T-helper 22 cell (primary cell): ENCODE measurements around the gene HAUS7.

ENCODE experiments used
- DNase-seq: peaks from one replicate; pipeline ENCODE4 v3.0.0-alpha.2; 2020; ENCODE audit warnings: low read depth

HAUS7 gene

DNA sequence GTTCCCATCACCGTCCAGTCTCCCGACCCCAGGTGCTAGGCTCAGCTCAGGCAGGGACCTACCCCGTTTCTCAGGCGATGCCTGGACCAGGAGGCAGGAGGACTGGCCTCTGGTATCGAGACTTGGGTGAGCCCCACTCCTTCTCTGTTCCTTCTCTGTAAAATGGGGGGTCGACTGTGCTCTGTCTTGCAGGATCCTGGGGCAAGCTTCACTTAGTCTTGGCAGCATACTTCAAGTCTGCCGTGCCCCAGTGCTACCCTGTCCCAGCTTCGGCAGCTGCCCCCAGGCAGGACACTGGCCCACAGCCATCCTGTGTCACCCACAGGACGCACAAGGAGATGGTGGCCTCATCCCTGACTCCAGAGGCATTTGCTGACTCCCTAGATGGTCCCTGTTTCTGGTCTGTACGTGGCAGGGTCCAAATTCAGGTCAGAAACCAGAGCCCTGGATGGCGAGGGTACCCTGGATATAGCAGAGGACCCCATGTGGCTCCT is 7.0 kb upstream of the HAUS7 start:
- no peak for DNase-seq

DNA sequence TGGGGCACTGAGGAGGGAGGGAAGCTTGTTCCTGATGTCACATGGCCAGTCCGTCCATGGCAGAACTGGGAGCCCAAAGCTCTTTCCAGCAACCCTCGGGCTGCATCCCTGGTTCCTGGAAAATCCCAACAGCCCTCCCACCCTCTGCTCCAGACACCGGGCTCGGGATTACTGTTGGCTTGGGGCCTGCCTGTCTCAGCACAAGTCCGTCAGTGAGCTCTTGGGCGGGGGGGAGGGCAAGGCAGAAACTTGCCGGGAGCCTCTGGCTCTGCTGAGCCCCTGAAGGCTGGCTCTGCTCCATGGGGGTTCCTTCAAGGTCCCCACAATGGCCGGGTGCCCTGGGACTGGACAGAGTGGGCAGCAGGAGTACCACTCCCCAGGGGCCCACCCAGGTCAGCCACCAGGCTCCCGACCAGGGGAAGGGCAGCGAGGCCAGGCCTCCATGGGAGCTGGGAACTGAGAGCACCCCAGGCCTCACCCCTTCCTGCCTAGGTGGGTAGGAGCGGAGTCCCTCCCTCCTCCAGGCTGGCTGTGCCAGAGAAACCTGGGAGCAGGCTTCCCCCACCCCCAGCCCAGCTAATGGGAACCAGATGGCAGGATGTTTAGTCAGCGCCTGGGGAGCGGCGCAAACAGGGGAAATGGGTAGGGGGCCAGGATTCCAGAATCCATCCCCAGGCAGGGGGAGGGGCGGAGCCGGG is 6.4 kb upstream of the HAUS7 start:
- no peak for DNase-seq

DNA sequence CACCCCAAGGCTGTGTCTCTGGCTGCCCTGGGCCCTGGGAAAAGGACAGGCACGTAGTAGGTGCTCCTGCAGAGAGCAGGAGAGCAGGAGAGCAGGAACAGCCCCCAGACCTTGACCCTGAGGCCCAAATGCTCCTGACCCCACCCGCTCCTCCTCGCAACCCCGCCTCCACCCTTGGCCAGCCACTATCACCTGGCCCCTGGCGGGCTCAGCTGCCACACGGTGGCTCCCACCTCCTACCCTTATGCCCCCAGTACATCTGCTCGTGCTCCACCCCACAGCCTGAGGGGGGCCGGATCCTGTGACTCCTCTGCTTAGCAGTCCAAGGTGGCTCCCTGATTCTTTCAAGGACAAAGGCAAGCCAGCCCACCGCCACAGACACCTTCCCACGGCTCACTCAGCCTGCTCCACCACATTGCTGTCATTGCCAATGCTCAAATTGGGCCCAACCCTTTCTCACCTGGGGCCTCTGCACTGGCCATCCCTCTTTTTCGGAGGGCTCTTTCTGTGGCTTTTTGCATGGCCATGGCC is 5.4 kb upstream of the HAUS7 start:
- no peak for DNase-seq

DNA sequence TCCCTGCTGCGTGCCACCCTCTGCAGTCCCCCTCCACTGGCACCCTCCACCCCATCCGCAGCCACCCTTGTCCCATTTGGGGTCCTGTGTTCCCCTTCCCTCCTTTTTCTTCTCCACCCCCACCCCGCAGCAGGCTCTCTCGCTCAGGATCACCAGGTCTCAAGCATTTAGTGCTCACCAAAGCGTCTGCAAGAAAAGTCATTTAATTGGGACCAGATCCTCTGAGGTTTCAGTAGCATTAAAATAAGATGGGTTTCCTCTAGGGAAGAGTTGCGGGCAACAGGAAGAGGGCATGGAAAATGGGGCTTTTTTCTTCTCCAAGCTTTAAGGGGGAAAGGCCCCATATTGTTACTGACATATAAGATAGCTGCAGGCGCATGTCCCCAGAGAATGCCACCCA is 4.9 kb upstream of the HAUS7 start:
- no peak for DNase-seq

GRCh38 chrX:153474718-153475117 is 4.3 kb upstream of the HAUS7 start:
- peak; percentile 26 for DNase-seq

GRCh38 chrX:153474266-153474665 is 3.9 kb upstream of the HAUS7 start:
- no peak for DNase-seq

GRCh38 chrX:153473126-153473525 is 2.8 kb upstream of the HAUS7 start:
- DNase-seq, result no peak

DNA sequence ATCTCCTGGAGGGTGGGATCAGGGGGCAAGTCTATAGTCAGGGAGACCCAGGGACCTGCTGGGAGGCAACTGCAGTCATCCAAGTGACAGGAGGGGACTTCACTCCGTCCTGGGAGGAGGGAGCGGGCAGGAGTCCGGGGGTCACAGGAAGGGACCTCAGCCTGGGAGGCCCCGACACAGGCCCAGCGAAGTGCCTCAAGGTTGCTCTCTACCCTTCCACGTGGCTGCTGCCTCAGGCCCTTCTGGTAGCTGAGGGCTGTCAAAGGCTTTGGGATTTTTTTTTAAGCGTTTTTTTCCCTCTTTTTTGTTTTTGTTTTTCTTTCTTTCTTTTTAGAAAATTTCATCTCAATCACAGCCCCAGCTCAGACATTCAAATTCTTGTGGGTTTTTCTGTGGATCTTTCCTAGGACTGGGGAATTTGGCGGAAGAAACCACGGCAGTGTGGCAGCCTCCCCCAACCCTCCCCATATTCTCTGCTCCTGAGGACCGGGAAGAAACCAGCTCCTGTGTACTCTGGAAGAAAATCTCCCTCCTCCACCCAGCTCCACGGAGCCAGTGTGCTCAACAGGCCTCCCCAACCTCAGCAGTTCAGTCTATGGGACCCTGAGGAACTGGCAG is 1.4 kb upstream of the HAUS7 start:
- no peak for DNase-seq

GRCh38 chrX:153469811-153470410 is 465 bp downstream of the HAUS7 start:
- DNase-seq, result no peak

- no peak for DNase-seq
Measured at GRCh38 chrX:153468008-153468580, 2.3 kb downstream of the HAUS7 start.

DNA sequence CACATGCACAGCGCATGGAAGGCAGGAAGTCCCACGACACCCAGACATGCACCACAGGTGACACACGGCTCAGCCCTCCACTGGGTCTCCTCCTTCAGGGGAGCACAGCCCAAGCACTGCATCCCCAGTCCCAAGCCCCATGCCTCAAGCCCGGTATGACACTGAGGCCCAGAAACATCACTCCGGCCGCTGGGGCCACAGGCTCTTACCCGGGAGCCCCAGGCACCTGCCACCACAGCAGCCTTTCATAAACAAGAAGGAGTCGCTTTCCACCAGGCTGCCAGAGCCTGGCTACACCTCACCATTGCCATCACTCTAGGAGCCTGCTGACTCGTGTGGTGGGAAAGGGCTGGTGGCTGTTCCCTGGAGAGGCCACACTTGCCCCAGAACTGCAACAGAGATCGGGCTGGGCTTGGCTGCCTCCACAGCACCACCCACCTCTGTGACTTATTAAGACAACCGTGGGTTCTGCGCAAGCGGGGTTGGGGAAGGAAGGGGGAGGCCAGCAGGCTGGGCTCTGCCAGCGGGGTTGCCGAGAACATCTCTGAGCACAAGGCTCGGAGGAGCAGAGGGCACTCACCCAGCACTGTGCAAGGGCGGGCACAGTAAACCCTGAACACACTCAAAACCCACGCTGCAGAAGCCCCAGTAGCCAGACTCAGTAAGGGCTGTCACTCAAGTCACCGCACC is 4.5 kb downstream of the HAUS7 start:
- no peak for DNase-seq

- no peak for DNase-seq
Measured at GRCh38 chrX:153464116-153464515, 6.3 kb downstream of the HAUS7 start.

DNA sequence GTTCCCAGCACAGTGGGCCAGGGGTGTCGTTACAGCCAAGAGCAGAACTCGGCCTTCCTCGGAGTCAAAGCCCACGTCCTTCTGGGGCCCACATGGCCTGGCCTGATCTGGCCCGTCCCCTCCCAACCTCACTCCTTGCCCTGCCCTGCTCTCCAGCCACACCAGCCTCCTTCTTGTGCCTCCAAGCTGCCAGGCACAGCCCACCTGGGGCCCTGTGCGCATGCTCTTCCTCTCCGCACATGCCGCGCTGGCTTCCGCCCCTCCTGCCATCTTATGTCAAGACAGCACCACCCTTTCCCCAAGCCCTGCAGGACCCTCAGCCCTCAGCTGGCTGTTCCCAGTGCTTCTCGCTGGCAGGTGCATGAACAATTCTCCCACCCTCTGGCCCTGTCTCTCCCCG is 6.8 kb downstream of the HAUS7 start:
- DNase-seq, result no peak

GRCh38 chrX:153463031-153463430 is 7.3 kb downstream of the HAUS7 start:
- DNase-seq, result no peak

- no peak for DNase-seq
Measured at GRCh38 chrX:153462291-153462690, 8.1 kb downstream of the HAUS7 start.

DNA sequence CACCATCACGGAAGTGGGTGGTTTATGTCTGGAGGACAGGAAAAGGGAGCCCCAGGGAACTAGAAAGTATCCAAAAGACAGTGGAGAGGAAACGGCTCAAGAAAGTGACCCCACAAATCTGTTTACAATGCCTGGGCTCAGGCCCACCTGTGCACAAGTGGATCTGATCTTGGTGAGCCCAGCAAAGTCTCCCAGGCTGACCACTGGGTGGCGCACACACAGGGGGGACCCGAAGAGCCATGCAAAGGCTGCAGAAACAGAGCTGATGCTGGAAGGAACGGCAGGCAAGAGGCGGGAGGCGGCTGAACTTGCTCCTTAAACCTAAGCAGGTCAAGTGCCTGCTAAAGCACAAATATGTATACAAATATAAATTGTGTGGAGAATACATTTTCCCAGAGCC is 9.6 kb downstream of the HAUS7 start:
- no peak for DNase-seq

DNA sequence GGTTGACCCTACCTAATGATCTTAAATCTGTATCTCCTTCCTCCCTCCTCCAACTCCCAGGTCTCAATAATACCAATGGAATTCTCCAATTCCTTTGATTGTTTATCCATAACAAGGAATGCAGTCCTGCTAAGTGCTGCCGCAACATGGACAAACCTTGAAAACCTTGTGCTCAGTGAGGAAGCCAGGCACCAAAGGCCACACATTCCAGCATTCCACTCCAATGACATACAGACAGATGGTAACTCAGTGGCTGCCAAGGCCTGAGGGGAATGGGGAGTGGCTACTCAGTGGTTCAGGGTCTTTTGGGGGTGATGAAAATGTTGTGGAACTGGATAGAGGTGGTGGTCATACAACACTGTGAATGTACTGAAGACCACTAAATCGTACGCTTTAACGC is 10.4 kb downstream of the HAUS7 start:
- no peak for DNase-seq

- DNase-seq, result no peak
Measured at GRCh38 chrX:153458476-153458875, 11.9 kb downstream of the HAUS7 start.

DNA sequence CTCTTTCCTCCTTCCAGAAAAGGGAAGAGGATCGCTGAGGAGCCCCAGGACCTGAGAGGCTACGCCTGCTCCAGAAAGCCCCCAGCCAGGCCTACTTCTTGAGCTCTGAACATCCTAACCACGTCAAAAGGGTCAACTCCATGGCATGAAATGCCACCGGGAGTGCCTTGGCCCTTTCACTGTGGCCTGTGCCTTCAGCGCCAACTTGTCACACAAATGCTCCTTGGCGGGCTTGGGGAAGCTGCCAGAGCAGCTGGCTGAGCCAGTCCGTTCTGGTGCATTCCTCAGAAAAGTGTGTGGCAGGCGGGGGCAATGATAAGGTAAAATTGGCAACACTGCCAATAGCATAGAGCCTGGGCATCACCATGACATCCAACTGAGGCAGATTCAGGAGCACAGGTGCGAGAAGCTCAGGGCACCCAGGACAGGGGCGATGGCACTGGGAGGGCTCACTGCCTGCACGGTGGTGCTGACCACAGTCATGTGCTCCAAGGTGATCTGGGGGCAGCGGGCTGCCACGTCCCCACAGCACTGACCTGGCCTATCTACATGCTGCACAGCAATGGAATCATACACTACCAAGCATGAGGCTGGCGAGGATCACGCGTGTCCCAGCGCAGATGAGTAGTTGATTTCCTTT is 12.4 kb downstream of the HAUS7 start:
- DNase-seq, result no peak

DNA sequence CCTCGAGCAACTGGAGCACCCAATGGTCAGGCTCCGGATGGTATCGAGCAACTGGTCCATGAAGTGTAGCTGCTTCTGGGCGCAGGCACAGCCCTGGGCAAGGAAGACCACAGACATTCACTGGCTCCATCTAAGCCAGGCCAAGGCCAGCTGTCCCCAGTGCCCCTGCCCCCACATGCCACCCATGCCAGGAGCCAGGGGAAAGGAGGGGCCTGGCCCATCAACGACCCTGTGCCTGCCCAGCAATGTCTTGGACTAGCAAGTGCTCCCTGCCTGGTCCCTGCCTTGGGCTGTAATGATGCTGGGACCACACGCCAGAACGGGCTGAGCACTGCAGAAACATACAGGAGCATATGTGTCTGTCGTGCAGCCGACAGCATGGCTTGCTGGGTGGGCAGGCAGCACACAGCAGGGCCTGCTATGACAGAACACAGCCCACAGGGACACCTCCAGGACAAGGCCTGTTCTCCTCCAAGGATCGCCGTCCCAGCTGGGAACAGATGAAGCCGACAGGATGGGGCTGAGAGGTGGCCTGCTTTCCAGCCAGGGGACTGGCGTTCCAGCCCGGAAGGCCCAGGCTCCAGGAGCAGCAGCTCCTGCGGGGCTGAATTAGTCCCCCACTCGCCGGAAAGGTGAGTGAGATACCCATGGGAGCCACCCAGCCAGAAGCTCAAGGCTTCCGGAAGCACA is 13.1 kb downstream of the HAUS7 start:
- no peak for DNase-seq

DNA sequence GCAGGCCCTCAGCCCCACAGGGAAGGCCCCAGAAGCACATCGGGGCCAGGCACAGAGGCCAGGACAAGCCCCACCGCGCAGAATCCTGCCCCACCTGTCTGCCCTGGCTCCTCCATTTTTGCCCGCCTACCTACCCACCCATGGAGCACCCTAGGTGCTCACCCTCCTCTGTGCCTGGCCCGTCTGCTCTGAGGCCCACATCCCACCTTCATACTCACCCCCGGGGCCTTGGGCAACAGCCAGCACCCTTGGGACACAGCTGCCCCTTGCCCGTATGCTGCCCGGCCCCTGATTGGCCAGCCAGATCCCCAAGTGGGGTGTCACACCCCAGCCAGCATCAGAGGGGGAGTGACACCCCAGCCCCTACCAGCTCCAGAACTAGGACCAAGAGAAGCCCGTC is 13.7 kb downstream of the HAUS7 start:
- DNase-seq, result no peak
